GM19351 (cell line): ENCODE measurements around the gene ASB10.

Experiments used
- ATAC-seq: cut with Tn5 transposase; IDR thresholded peaks from one replicate; pipeline ENCODE4 v1.9.1; 2021; ENCODE audit warnings: mild to moderate bottlenecking, moderate library complexity; ENCODE audit not compliant: unreplicated experiment

Gene ASB10

GRCh38 chr7:151211155-151211772, 24.2 kb upstream of the ASB10 start:
- no peak for ATAC-seq

- no peak for ATAC-seq
Measured at GRCh38 chr7:151210087-151210854, 23.2 kb upstream of the ASB10 start, which contains the start of gene H2BK1. Gene H2BK1, minus strand, starts transcription at chr7:151210488. Its CDS starts 170 bp downstream, at chr7:151210318.

GRCh38 chr7:151209588-151209987, 22.5 kb upstream of the ASB10 start:
- ATAC-seq, result no peak

- no peak for ATAC-seq
Measured at GRCh38 chr7:151208253-151208862, 21.3 kb upstream of the ASB10 start.

- no peak for ATAC-seq
Measured at GRCh38 chr7:151207804-151208203, 20.8 kb upstream of the ASB10 start.

GRCh38 chr7:151207315-151207714, 20.3 kb upstream of the ASB10 start:
- ATAC-seq, result no peak

- ATAC-seq, result no peak
Measured at GRCh38 chr7:151206914-151207313, 19.9 kb upstream of the ASB10 start.

- ATAC-seq, result no peak
Measured at GRCh38 chr7:151205730-151206129, 18.7 kb upstream of the ASB10 start.

GRCh38 chr7:151204383-151205032, 17.5 kb upstream of the ASB10 start:
- no peak for ATAC-seq

- ATAC-seq, result no peak
Measured at GRCh38 chr7:151202836-151203235, 15.8 kb upstream of the ASB10 start.

- ATAC-seq, result no peak
Measured at GRCh38 chr7:151201751-151202150, 14.7 kb upstream of the ASB10 start.

- no peak for ATAC-seq
Measured at GRCh38 chr7:151201344-151201743, 14.3 kb upstream of the ASB10 start.

GRCh38 chr7:151198945-151199848, 12.1 kb upstream of the ASB10 start:
- no peak for ATAC-seq

GRCh38 chr7:151197932-151198331, 10.9 kb upstream of the ASB10 start:
- ATAC-seq, result no peak

- ATAC-seq, result no peak
Measured at GRCh38 chr7:151195616-151196450, 8.8 kb upstream of the ASB10 start.

GRCh38 chr7:151194188-151194587, 7.1 kb upstream of the ASB10 start:
- ATAC-seq, result no peak

- ATAC-seq, result no peak
Measured at GRCh38 chr7:151193203-151193978, 6.3 kb upstream of the ASB10 start.

- no peak for ATAC-seq
Measured at GRCh38 chr7:151192002-151192539, 5.0 kb upstream of the ASB10 start.

- ATAC-seq, result no peak
Measured at GRCh38 chr7:151191544-151191943, 4.5 kb upstream of the ASB10 start.
